GM21515 (cell line): ENCODE measurements around the gene PKDREJ.

Source experiments
- ATAC-seq: cut with Tn5 transposase; IDR thresholded peaks from one replicate; pipeline ENCODE4 v1.9.1; 2021; ENCODE audit not compliant: unreplicated experiment

PKDREJ gene

GRCh38 chr22:46289244-46289891 lies 26.2 kb upstream of the PKDREJ start:
- no peak for ATAC-seq

- no peak for ATAC-seq
Measured at GRCh38 chr22:46288846-46289243, 25.7 kb upstream of the PKDREJ start.

- ATAC-seq, result peak; percentile 79
Measured at GRCh38 chr22:46287873-46288751, 25.0 kb upstream of the PKDREJ start.

GRCh38 chr22:46286941-46287872 lies 24.1 kb upstream of the PKDREJ start:
- ATAC-seq, result no peak

GRCh38 chr22:46286006-46286405 lies 22.9 kb upstream of the PKDREJ start:
- ATAC-seq, result no peak

GRCh38 chr22:46281866-46282678 lies 18.9 kb upstream of the PKDREJ start:
- no peak for ATAC-seq

GRCh38 chr22:46280999-46281623 lies 18.0 kb upstream of the PKDREJ start:
- no peak for ATAC-seq

- ATAC-seq, result no peak
Measured at GRCh38 chr22:46280063-46280817, 17.1 kb upstream of the PKDREJ start.

- no peak for ATAC-seq
Measured at GRCh38 chr22:46278656-46279645, 15.8 kb upstream of the PKDREJ start.

GRCh38 chr22:46276563-46276962 lies 13.4 kb upstream of the PKDREJ start:
- ATAC-seq, result no peak

GRCh38 chr22:46275455-46276122 lies 12.4 kb upstream of the PKDREJ start:
- no peak for ATAC-seq

GRCh38 chr22:46274381-46274780 lies 11.2 kb upstream of the PKDREJ start:
- no peak for ATAC-seq

GRCh38 chr22:46273432-46274148 lies 10.4 kb upstream of the PKDREJ start:
- no peak for ATAC-seq

- no peak for ATAC-seq
Measured at GRCh38 chr22:46272762-46273431, 9.8 kb upstream of the PKDREJ start.

GRCh38 chr22:46272196-46272595 lies 9.1 kb upstream of the PKDREJ start:
- no peak for ATAC-seq

- ATAC-seq, result no peak
Measured at GRCh38 chr22:46269564-46269963, 6.4 kb upstream of the PKDREJ start.
